ENCODE data around the gene RPL35. TPM values are rescaled to one million over a fixed set of nuclear protein-coding genes. Genes with fewer than 3 reads are reported as not detected.
A peak's percentile ranks its signal among the peaks of the same experiment; 100 is the strongest.

The RPL35 gene
- total RNA-seq, 1 experiment from 2014 or later = 1,637 TPM

DNA sequence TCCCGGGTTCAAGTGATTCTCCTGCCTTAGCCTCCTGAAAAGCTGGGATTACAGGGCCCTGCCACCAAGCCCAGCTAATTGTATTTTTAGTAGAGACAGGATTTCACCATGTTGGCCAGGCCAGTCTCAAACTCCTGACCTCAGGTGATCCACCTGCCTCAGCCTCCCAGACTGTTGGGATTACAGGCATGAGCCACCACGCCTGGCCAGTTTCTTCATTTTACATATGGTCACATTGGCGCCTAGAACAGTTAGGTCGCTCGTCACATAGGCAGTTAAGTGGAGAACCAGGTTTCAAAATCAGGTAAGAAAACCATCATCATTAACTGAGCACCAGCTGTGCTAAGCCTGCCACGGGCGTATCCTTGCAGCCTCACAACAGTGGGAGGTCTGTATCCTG is 48.7 kb downstream of the RPL35 start:
- H3K27me3 ChIP-seq (replicated peaks; ENCODE audit: insufficient read depth, low read depth, low read length, poor library complexity) = no peaks in the 10 kb centered on the region
- no peak overlapping the region for H3K27ac ChIP-seq (ENCODE audit: low read depth, low read length, poor library complexity, severe bottlenecking)
- H3K4me1 ChIP-seq (ENCODE audit: insufficient read depth, low read length, poor library complexity, severe bottlenecking) = no peaks in the 10 kb centered on the region
- intact Hi-C loops (cut with micrococcal nuclease; ENCODE audit: unreplicated experiment) = no loop called here
- no peak overlapping the region for H3K4me3 ChIP-seq (ENCODE audit: low read depth, low read length, poor library complexity, severe bottlenecking)
- no peaks in the 10 kb centered on the region for H3K9me3 ChIP-seq (ENCODE audit: low read depth, low read length, poor library complexity, severe bottlenecking)
- CTCF ChIA-PET = no interaction called here
- H3K36me3 ChIP-seq (ENCODE audit: insufficient read depth, low read length, poor library complexity, severe bottlenecking) = no peaks in the 10 kb centered on the region
- TF ChIP-seq CTCF (conservative IDR thresholded peaks at IDR 0.05; ENCODE audit: low read depth, low read length) (no peak), EZH2 (IDR thresholded peaks at IDR 0.05; ENCODE audit: borderline replicate concordance, low read depth, low read length, poor library complexity, severe bottlenecking) (no peak)
- DNase-seq (ENCODE audit: low spot score) = no peak
- POLR2A ChIA-PET (ENCODE audit: low non-redundant PET) = no interaction called here
- BruUV-seq (replicated peaks) = no TSS peak

- BruUV-seq (replicated peaks) = no TSS peak
- Histone ChIP-seq H3K36me3 (ENCODE audit: insufficient read depth, low read length, poor library complexity, severe bottlenecking) (no peaks in the 10 kb centered on the region), H3K4me3 (ENCODE audit: low read depth, low read length, poor library complexity, severe bottlenecking) (no peak overlapping the region), H3K9me3 (ENCODE audit: low read depth, low read length, poor library complexity, severe bottlenecking) (no peaks in the 10 kb centered on the region), H3K27ac (ENCODE audit: low read depth, low read length, poor library complexity, severe bottlenecking) (no peak overlapping the region), H3K4me1 (ENCODE audit: insufficient read depth, low read length, poor library complexity, severe bottlenecking) (no peaks in the 10 kb centered on the region), H3K27me3 (replicated peaks; ENCODE audit: insufficient read depth, low read depth, low read length, poor library complexity) (no peaks in the 10 kb centered on the region)
- CTCF ChIA-PET = no interaction called here
- DNase-seq (ENCODE audit: low spot score) = peak; percentile 73
- TF ChIP-seq CTCF (conservative IDR thresholded peaks at IDR 0.05; ENCODE audit: low read depth, low read length) (no peak), EZH2 (IDR thresholded peaks at IDR 0.05; ENCODE audit: borderline replicate concordance, low read depth, low read length, poor library complexity, severe bottlenecking) (no peak)
- intact Hi-C loops (cut with micrococcal nuclease; ENCODE audit: unreplicated experiment) = no loop called here
- POLR2A ChIA-PET (ENCODE audit: low non-redundant PET) = no interaction called here
These were observed 49.3 kb downstream of the RPL35 start for GRCh38 chr9:124812441-124812876.

GRCh38 chr9:124810663-124811355 is 50.9 kb downstream of the RPL35 start:
- CTCF ChIA-PET = no interaction called here
- DNase-seq (ENCODE audit: low spot score) = no peak
- intact Hi-C loops (cut with micrococcal nuclease; ENCODE audit: unreplicated experiment) = no loop called here
- no TSS peak for BruUV-seq (replicated peaks)
- Histone ChIP-seq H3K27ac (ENCODE audit: low read depth, low read length, poor library complexity, severe bottlenecking) (no peak overlapping the region), H3K4me3 (ENCODE audit: low read depth, low read length, poor library complexity, severe bottlenecking) (no peak overlapping the region), H3K9me3 (ENCODE audit: low read depth, low read length, poor library complexity, severe bottlenecking) (no peaks in the 10 kb centered on the region), H3K36me3 (ENCODE audit: insufficient read depth, low read length, poor library complexity, severe bottlenecking) (no peaks in the 10 kb centered on the region), H3K4me1 (ENCODE audit: insufficient read depth, low read length, poor library complexity, severe bottlenecking) (no peaks in the 10 kb centered on the region), H3K27me3 (replicated peaks; ENCODE audit: insufficient read depth, low read depth, low read length, poor library complexity) (no peaks in the 10 kb centered on the region)
- POLR2A ChIA-PET (ENCODE audit: low non-redundant PET) = no interaction called here
- TF ChIP-seq EZH2 (IDR thresholded peaks at IDR 0.05; ENCODE audit: borderline replicate concordance, low read depth, low read length, poor library complexity, severe bottlenecking) (no peak), CTCF (conservative IDR thresholded peaks at IDR 0.05; ENCODE audit: low read depth, low read length) (no peak)

All from A673 (cell line).